ENCODE results near the gene NELFA. TPM values are rescaled to one million over a fixed set of nuclear protein-coding genes. Genes with fewer than 3 reads are reported as not detected.
"Not testable (repeated sequence)": the region's sequence is repeated elsewhere in the genome, so short reads cannot be mapped to it uniquely, and the experiment has no call there.

The NELFA gene
- total and polyA plus RNA-seq, 4 donors: 17.8 to 33.6 (median 24.7) TPM

DNA sequence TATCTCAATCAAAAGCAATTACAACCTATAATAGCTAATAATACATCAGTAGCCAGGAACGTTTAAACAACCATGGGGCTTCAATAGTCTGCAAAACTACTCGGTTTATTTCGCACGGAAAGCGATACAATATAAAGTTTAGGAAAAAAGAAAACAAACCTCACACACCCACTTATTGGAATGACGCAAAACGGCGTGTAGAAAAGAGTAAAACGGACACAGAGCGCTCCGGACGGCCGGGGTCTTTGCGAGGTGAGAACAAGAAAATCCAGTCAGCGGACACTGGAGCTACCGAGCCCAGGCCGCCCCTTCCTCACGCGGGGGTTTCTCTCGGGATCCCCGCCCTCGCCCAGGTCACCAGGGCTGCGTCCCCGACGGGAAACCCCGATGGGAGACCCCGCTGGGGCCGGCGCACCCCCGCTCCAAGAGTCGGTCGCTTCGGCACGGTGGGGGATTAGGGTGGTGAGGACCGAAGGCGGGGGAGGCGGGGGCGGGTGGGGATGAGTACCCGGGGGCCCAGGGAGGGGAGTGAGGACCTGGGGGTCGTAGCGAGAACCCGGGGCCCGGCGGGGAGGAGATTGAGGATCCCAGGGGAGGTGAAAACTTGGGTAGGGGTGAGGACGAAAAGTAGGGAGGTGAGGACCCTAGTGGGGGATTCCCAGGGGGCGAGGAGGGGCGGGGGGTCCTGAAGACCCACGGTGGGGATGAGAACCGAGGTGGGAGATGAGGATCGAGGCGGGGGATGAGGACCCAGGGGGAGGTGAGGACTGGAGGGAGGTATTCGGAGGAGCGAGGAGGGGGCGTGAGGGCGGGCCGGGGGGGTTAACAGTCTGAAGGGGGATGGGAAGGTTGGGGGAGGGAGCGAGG, 737 bp downstream of the NELFA start:
- ATAC-seq (ENCODE audit: insufficient read depth, low FRiP score) (no peak), DNase-seq (peak in 2 of 3 donors; percentile 24 to 30)
- Histone ChIP-seq H3K27me3 (ENCODE audit: control insufficient read depth in 3 of 3, insufficient read depth in 3 of 3, low read length in 2 of 3) (no peaks in the 10 kb centered on the region), H3K9me3 (ENCODE audit: control insufficient read depth in 4 of 4, insufficient read depth in 3 of 4, low read length in 3 of 4) (no peaks in the 10 kb centered on the region), H3K36me3 (ENCODE audit: control insufficient read depth in 4 of 4, insufficient read depth in 4 of 4, low read length in 4 of 4) (peaks cover 0 to 12% (median 9%) of the 10 kb centered on the region in 4 donors), H3K9ac (ENCODE audit: insufficient read depth in 1 of 2, low read length in 2 of 2) (peak overlapping the region in 1 of 2 donors; percentile 73), H3K4me3 (peak overlapping the region; percentile 98), H3K27ac (ENCODE audit: low read depth in 1 of 2, low read length in 1 of 2) (no peak overlapping the region), H3K4me1 (ENCODE audit: control insufficient read depth in 5 of 5, insufficient read depth in 5 of 5, low read length in 5 of 5) (peaks cover 5 to 15% (median 6%) of the 10 kb centered on the region in 5 donors)
- TF ChIP-seq, protein P1, sequence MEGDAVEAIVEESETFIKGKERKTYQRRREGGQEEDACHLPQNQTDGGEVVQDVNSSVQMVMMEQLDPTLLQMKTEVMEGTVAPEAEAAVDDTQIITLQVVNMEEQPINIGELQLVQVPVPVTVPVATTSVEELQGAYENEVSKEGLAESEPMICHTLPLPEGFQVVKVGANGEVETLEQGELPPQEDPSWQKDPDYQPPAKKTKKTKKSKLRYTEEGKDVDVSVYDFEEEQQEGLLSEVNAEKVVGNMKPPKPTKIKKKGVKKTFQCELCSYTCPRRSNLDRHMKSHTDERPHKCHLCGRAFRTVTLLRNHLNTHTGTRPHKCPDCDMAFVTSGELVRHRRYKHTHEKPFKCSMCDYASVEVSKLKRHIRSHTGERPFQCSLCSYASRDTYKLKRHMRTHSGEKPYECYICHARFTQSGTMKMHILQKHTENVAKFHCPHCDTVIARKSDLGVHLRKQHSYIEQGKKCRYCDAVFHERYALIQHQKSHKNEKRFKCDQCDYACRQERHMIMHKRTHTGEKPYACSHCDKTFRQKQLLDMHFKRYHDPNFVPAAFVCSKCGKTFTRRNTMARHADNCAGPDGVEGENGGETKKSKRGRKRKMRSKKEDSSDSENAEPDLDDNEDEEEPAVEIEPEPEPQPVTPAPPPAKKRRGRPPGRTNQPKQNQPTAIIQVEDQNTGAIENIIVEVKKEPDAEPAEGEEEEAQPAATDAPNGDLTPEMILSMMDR (IDR thresholded peaks at IDR 0.05; ENCODE audit: control extremely low read depth, extremely low read depth): no peak
- WGBS, 2 donors: 1 to 2% methylated on average over 51 to 57 of the region's 57 CpGs

DNA sequence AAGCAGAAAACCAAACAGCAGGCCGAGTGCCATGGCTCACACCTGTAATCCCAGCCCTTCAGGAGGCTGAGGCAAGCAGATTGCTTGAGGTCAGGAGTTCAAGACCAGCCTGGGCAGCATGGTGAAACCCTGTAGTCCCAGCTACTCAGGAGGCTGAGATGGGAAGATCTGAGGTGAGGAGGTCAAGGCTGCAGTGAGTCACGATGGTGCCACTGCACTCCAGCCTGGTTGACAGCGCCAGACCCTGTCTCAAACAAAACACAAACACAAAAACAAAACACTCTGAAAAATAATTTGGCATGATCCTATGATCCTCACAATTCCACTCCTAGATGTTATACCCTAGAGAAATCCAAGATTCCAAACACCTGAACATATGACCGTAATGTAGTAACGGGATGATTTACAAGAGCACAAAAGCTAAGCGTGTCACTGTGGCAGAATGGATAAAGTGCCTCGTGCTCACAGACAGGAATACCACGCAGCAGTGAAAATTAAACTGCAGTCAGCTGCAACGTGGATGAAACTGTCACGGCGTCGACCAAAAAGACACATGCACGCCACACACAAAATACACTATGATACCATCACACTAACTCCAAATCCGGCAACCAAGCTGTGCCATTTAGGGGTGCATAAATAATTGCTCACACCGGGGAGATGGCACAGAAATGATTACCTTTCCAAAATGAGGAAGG, 1.7 kb downstream of the NELFA start:
- TF ChIP-seq, protein P1 (IDR thresholded peaks at IDR 0.05; ENCODE audit: control extremely low read depth, extremely low read depth): no peak
- no peak for DNase-seq
- H3K36me3 ChIP-seq (ENCODE audit: control insufficient read depth in 4 of 4, insufficient read depth in 4 of 4, low read length in 4 of 4): peaks cover 0 to 14% (median 9%) of the 10 kb centered on the region in 4 donors
- 88 to 94% methylated on average over 15 of the region's 15 CpGs for WGBS, 2 donors
- no peaks in the 10 kb centered on the region for H3K27me3 ChIP-seq (ENCODE audit: control insufficient read depth in 3 of 3, insufficient read depth in 3 of 3, low read length in 2 of 3)
- no peaks in the 10 kb centered on the region for H3K9me3 ChIP-seq (ENCODE audit: control insufficient read depth in 4 of 4, insufficient read depth in 3 of 4, low read length in 3 of 4)
- H3K4me1 ChIP-seq (ENCODE audit: control insufficient read depth in 5 of 5, insufficient read depth in 5 of 5, low read length in 5 of 5): peaks cover 5 to 15% (median 6%) of the 10 kb centered on the region in 5 donors
- peak overlapping the region; percentile 24 for H3K4me3 ChIP-seq
- H3K27ac ChIP-seq (ENCODE audit: low read depth in 1 of 2, low read length in 1 of 2): no peak overlapping the region
- peak overlapping the region in 1 of 2 donors; percentile 73 for H3K9ac ChIP-seq (ENCODE audit: insufficient read depth in 1 of 2, low read length in 2 of 2)
- no peak for ATAC-seq (ENCODE audit: insufficient read depth, low FRiP score)

DNA sequence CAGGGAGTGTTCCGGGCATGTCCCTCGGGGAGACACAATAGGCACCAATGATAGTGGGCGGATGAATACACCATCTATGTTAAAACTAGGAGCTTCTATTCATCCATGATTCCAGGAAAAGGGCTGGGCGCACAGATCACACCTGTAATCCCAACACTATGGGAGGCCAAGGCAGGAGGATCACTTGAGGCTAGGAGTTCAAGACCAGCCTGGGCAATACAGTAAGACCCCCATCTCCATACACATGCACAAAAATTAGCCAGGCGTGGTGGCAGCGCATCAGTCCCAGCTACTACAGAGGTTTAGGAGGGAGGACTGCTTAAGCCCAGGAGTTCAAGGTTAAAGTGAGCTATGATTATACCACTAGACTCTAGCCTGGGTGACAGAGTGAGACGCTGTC, 2.4 kb downstream of the NELFA start:
- WGBS, 2 donors: 97% methylated on average over 7 of the region's 7 CpGs
- DNase-seq: no peak

DNA sequence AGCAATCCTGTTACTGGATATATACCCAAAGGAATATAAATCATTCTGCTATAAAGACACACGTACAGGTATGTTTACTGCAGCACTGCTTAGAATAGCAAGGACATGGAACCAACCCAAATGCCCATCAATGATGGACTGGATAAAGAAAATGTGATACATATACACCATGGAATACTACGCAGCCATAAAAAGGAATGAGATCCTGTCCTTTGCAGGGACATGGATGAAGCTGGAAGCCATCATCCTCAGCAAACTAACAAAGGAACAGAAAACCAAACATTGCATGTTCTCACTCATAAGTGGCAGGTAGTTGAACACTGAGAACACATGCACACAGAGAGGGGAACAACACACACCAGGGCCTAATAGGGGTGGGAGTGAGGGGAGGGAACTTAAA, 5.4 kb downstream of the NELFA start:
- not testable (repeated sequence) for H3K9ac ChIP-seq (ENCODE audit: insufficient read depth in 1 of 2, low read length in 2 of 2); H3K4me1 ChIP-seq (ENCODE audit: control insufficient read depth in 5 of 5, insufficient read depth in 5 of 5, low read length in 5 of 5); ATAC-seq (ENCODE audit: insufficient read depth, low FRiP score); H3K27ac ChIP-seq (ENCODE audit: low read depth in 1 of 2, low read length in 1 of 2); H3K4me3 ChIP-seq; H3K9me3 ChIP-seq (ENCODE audit: control insufficient read depth in 4 of 4, insufficient read depth in 3 of 4, low read length in 3 of 4); H3K27me3 ChIP-seq (ENCODE audit: control insufficient read depth in 3 of 3, insufficient read depth in 3 of 3, low read length in 2 of 3); DNase-seq
- H3K36me3 ChIP-seq (ENCODE audit: control insufficient read depth in 4 of 4, insufficient read depth in 4 of 4, low read length in 4 of 4): peaks cover 0 to 14% (median 9%) of the 10 kb centered on the region in 4 donors
- 98 to 100% methylated on average over 2 of the region's 2 CpGs for WGBS, 2 donors

More for the DNA sequence above, 2.4 kb downstream of the NELFA start:
- H3K9me3 ChIP-seq (ENCODE audit: control insufficient read depth in 4 of 4, insufficient read depth in 3 of 4, low read length in 3 of 4): no peaks in the 10 kb centered on the region
- no peak overlapping the region for H3K27ac ChIP-seq (ENCODE audit: low read depth in 1 of 2, low read length in 1 of 2)
- H3K9ac ChIP-seq (ENCODE audit: insufficient read depth in 1 of 2, low read length in 2 of 2): no peak overlapping the region
- H3K4me3 ChIP-seq: no peak overlapping the region
- no peak for ATAC-seq (ENCODE audit: insufficient read depth, low FRiP score)
- H3K4me1 ChIP-seq (ENCODE audit: control insufficient read depth in 5 of 5, insufficient read depth in 5 of 5, low read length in 5 of 5): peaks cover 5 to 15% (median 6%) of the 10 kb centered on the region in 5 donors
- H3K27me3 ChIP-seq (ENCODE audit: control insufficient read depth in 3 of 3, insufficient read depth in 3 of 3, low read length in 2 of 3): no peaks in the 10 kb centered on the region
- TF ChIP-seq, protein P1 (IDR thresholded peaks at IDR 0.05; ENCODE audit: control extremely low read depth, extremely low read depth): no peak
- peaks cover 0 to 14% (median 9%) of the 10 kb centered on the region in 4 donors for H3K36me3 ChIP-seq (ENCODE audit: control insufficient read depth in 4 of 4, insufficient read depth in 4 of 4, low read length in 4 of 4)

DNA sequence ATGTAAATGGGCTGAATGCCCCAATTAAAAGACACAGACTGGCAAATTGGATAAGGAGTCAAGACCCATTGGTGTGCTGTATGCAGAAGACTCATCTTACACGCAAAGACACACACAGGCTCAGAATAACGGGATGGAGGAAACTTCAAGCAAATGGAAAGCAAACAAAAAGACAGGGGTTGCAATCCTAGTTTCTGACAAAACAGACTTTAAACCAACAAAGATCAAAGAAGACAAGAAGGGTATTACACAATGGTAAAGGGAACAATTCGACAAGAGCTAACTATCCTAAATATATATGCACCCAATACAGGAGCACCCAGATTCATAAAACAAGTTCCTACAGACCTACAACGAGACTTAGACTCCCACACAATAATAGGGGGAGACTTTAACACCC, 9.5 kb downstream of the NELFA start:
- H3K36me3 ChIP-seq (ENCODE audit: control insufficient read depth in 4 of 4, insufficient read depth in 4 of 4, low read length in 4 of 4): peaks cover 0 to 12% (median 6%) of the 10 kb centered on the region in 4 donors
- not testable (repeated sequence) for H3K4me1 ChIP-seq (ENCODE audit: control insufficient read depth in 5 of 5, insufficient read depth in 5 of 5, low read length in 5 of 5); DNase-seq; H3K27me3 ChIP-seq (ENCODE audit: control insufficient read depth in 3 of 3, insufficient read depth in 3 of 3, low read length in 2 of 3); H3K4me3 ChIP-seq; H3K9ac ChIP-seq (ENCODE audit: insufficient read depth in 1 of 2, low read length in 2 of 2); H3K9me3 ChIP-seq (ENCODE audit: control insufficient read depth in 4 of 4, insufficient read depth in 3 of 4, low read length in 3 of 4); H3K27ac ChIP-seq (ENCODE audit: low read depth in 1 of 2, low read length in 1 of 2); ATAC-seq (ENCODE audit: insufficient read depth, low FRiP score)
- WGBS, 2 donors: 92 to 100% methylated on average over 4 of the region's 4 CpGs
